HG03175 (cell line): ENCODE measurements around the gene SRXN1.

ENCODE experiments used
- ATAC-seq: cut with Tn5 transposase; IDR thresholded peaks from one replicate; pipeline ENCODE4 v1.9.1; 2021; ENCODE audit warnings: mild to moderate bottlenecking, moderate library complexity; ENCODE audit not compliant: unreplicated experiment

Gene SRXN1

GRCh38 chr20:609371-609964 is 43.5 kb downstream of the SRXN1 start:
- ATAC-seq: no peak

DNA sequence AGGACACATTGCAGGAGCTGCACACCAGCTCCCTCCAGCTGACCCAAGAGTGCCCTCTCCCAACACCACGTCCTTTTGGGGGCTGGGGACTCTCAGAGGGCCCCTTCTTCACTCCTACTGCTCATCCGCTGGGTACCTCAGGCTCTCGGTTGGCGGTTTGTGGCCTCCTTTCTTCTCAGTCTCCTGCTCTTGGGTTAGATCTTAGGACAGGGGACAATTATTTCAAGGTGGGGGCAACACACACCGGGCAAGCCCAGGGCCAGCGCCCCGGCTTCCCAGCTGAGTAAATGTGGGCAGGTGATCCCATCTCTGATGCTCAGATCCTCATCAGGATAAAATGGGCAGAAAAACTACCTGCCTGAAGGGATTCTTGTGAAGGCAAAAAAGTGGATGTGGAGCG is 44.0 kb downstream of the SRXN1 start:
- ATAC-seq: no peak

- ATAC-seq: no peak
These were observed 45.5 kb downstream of the SRXN1 start for GRCh38 chr20:607476-607875.

- no peak for ATAC-seq
These were observed 47.8 kb downstream of the SRXN1 start for GRCh38 chr20:605237-605636.

DNA sequence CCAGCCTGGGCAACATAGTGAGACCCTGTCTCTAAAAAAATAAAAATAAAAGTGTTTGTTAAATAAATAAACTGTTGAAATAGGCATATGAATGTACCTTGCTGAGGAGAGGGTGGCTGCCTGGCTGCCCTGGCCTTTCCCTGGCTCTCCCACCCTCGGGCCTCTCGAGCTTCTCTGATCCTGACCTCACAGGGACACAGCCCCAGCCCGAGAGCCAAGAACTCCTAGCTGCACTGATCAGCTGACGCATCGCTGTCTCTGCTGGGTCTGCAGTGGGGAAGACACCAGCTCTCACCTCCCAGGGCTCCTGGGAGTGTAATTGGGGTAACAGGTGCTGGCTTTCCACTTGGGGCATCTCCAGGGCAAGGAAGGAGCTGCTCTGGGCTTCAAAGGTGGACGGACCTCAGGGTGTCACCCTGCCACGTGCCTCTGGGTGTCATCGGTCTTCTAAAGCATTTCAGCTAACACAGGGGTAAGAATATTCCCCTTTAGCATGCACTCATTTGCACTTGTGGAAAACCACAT is 49.8 kb downstream of the SRXN1 start:
- ATAC-seq: no peak

GRCh38 chr20:602111-602970 is 50.7 kb downstream of the SRXN1 start:
- ATAC-seq: no peak

- ATAC-seq: no peak
These were observed 52.3 kb downstream of the SRXN1 start for GRCh38 chr20:600736-601135.

DNA sequence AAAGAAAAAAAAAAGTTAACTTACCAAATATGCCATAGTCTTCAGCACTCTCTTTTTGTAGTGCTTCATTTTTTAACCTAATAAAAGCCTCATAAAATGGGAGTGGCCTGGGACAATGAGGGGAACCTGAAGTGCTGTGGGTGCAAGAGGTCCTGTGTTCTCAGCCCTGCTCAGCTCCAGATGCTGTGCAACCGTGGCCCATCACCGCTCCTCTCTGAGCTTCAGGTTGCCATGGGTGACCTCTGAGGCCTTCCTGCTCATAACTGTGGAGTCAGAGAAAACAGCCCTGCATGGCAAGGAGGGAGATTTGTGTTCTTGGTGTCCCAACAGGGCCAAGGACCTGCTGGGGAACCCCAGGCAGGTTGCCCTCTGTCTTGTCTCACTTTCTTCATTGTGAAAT is 52.9 kb downstream of the SRXN1 start:
- no peak for ATAC-seq

DNA sequence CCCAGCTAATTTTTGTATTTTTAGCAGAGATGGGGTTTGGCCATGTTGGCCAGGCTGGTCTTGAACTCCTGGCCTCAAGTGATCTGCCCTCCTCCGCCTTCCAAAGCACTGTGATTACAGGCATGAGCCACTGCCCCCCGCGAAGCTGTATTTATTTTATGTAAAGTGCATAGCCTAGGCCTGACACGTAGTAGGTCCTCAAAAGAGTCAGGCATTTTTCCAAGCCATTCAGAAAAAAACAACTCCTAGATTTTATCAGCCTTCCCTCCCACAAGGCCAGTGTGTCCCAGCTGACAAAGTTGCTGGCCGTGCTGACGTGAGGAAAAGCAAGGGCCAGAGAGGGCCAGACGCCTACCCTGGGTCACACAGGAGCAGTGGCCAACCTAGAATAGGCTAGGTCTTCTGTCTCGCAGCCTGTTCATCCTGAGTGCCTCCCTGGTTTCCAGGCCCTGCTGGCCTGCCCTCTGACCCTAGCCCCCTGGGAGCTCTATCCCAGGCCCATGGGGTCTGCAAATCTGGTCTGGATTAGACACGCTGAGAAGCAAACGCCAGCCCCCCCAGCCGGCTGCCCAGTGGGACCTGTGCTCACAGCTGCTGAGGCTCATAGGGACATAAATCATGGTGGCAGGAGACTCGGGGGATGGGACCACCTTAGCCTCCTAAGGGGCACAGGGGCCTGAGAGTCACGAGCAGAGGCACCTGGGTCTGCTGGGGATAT is 54.7 kb downstream of the SRXN1 start:
- ATAC-seq: no peak

- ATAC-seq: no peak
These were observed 55.4 kb downstream of the SRXN1 start for GRCh38 chr20:597560-597959.
